BE2C (cell line): ENCODE data around the gene TBCK.
"Not testable (repeated sequence)": the region's sequence is repeated elsewhere in the genome, so short reads cannot be mapped to it uniquely, and the experiment has no call there.

Experiments
- DNase-seq: peaks from one replicate; pipeline ENCODE4 v3.0.0-alpha.2; 2020
- H3K27me3 ChIP-seq: fragments of 250-450 bp; sonication (Bioruptor Pico); 2 replicates; pipeline ENCODE4 v1.5.1; 2020; ENCODE audit warnings: mild to moderate bottlenecking
- H3K36me3 ChIP-seq: fragments of 250-450 bp; sonication (Bioruptor Pico); 2 replicates; pipeline ENCODE4 v1.5.1; 2020; ENCODE audit warnings: mild to moderate bottlenecking
- H3K4me1 ChIP-seq: fragments of 250-450 bp; sonication (Bioruptor Pico); 2 replicates; pipeline ENCODE4 v1.5.1; 2020
- H3K4me3 ChIP-seq: 2 replicates; pipeline ENCODE4 v1.5.1; 2011; ENCODE audit warnings: low read depth, low read length
- H3K9me3 ChIP-seq: fragments of 250-450 bp; sonication (Bioruptor Pico); 2 replicates; pipeline ENCODE4 v1.5.1; 2020
- TF ChIP-seq, protein P1 (sequence below): IDR thresholded peaks from 2 replicates; pipeline ENCODE4 v1.5.1; 2012; ENCODE audit warnings: mild to moderate bottlenecking, low read depth, low read length

Gene TBCK

DNA sequence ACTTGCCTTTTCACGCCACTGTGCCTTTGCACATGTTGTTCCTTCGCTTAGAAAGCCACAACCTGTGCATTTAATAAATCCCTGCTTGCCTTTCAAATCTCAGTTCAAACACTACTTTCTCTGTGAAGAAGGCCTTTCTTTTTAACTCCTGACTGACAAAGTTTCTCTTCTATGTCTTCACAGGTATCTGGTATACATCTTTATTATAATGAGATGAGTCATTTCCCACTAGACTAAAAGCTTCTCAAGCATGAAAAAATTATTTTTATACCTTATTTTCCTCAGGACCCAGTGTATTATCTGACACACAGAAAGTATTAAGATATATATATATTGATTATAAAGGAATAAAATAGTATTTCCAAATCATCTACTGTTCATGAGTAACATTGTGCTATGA is 189.9 kb downstream of the TBCK start:
- Histone ChIP-seq H3K27me3 (no peaks in the 10 kb centered on the region), H3K9me3 (no peaks in the 10 kb centered on the region), H3K4me3 (no peak overlapping the region), H3K4me1 (no peaks in the 10 kb centered on the region), H3K36me3 (no peaks in the 10 kb centered on the region)
- no peak for DNase-seq
- TF ChIP-seq, protein P1, sequence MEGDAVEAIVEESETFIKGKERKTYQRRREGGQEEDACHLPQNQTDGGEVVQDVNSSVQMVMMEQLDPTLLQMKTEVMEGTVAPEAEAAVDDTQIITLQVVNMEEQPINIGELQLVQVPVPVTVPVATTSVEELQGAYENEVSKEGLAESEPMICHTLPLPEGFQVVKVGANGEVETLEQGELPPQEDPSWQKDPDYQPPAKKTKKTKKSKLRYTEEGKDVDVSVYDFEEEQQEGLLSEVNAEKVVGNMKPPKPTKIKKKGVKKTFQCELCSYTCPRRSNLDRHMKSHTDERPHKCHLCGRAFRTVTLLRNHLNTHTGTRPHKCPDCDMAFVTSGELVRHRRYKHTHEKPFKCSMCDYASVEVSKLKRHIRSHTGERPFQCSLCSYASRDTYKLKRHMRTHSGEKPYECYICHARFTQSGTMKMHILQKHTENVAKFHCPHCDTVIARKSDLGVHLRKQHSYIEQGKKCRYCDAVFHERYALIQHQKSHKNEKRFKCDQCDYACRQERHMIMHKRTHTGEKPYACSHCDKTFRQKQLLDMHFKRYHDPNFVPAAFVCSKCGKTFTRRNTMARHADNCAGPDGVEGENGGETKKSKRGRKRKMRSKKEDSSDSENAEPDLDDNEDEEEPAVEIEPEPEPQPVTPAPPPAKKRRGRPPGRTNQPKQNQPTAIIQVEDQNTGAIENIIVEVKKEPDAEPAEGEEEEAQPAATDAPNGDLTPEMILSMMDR = no peak

DNA sequence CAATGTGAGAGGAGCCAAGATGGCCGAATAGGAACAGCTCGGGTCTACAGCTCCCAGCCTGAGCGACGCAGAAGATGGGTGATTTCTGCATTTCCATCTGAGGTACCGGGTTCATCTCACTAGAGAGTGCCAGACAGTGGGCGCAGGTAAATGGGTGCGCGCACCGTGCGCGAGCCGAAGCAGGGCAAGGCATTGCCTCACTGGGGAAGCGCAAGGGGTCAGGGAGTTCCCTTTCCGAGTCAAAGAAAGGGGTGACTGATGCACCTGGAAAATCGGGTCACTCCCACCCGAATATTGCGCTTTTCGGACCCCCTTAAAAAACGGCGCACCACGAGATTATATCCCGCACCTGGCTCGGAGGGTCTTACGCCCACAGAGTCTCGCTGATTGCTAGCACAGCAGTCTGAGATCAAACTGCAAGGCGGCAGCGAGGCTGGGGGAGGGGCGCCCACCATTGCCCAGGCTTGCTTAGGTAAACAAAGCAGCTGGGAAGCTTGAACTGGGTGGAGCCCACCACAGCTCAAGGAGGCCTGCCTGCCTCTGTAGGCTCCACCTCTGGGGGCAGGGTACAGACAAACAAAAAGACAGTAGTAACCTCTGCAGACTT is 196.0 kb downstream of the TBCK start:
- not testable (repeated sequence) for H3K4me1 ChIP-seq, H3K27me3 ChIP-seq

DNA sequence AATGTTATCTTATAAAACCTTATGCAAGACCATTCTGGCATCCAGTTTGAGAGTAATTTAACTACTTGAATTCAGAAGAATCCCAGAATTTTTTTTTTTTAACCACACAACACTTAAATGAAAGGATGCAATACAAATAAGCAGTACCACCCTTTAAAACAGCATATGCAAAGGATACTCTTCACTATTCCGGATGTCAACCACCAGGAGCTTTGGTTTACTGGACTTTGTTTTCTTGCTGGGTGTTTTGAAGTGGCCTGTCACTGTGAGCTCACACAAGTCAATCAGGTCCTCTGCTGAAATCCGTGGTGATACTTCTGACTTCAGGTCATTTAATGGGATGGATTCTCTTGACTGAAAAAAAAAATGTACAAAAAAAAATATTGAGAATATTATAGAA is 200.0 kb downstream of the TBCK start:
- H3K9me3 ChIP-seq = no peaks in the 10 kb centered on the region
- no peaks in the 10 kb centered on the region for H3K27me3 ChIP-seq
- no peaks in the 10 kb centered on the region; the same call in 1 of the 2 replicates for H3K36me3 ChIP-seq
- TF ChIP-seq, protein P1 = no peak
- no peak for DNase-seq
- H3K4me3 ChIP-seq = no peak overlapping the region
- no peaks in the 10 kb centered on the region for H3K4me1 ChIP-seq

More for the DNA sequence above, 196.0 kb downstream of the TBCK start:
- not testable (repeated sequence) for DNase-seq, H3K36me3 ChIP-seq, H3K4me3 ChIP-seq, H3K9me3 ChIP-seq

DNA sequence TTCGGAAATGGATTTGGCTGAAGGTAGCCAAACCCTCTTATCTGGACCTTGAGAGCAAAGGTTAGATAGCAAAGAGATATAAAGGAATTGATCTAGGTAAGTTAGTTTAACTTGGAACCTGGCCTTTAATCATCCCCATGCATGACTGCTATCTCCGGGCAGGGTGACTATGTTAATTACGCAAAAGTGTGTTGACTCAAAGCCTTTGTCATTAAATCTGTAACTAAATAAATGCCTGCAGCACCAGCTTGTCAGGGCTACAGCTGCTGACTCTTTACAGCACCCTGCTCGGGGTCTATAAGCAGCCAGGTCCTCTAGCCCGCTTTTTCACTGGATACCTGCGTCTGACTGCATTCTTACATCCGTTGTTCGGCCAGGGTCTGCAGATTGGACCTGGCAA is 201.7 kb downstream of the TBCK start:
- no peak overlapping the region for H3K4me3 ChIP-seq
- H3K36me3 ChIP-seq = no peaks in the 10 kb centered on the region; the same call in 1 of the 2 replicates
- TF ChIP-seq, protein P1 = no peak
- H3K9me3 ChIP-seq = no peaks in the 10 kb centered on the region
- no peaks in the 10 kb centered on the region for H3K4me1 ChIP-seq
- no peaks in the 10 kb centered on the region for H3K27me3 ChIP-seq
- DNase-seq = no peak

DNA sequence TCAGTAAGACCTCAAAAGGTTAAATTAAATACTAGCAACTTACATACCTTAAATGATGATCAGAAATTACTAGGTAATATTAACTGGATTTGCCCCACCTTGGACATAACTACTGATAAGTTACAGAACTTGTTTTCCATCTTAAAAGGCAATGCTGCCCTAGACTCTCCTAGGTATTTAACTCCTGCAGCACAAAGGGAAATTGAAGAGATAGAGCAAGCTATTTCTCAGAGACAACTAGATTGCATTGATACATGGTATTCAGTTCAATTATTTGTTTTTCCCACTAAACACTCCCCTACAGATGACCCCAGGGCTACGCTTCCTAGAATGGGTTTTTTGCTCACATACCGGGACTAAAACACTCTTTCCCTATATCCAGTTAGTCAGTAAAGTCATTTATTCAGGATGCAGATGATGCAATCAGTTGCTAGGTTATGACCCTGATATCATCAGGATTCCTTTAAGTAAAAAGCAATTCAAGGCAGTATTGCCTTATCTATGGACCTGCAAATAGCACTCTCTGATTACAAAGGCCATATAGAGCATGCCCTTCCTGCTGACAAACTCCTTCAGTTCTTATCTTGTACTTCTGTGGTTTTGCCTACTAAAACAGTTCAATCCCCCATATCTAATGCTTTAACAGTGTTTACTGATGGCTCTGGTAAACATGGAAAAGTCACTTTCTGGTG is 204.1 kb downstream of the TBCK start:
- H3K36me3 ChIP-seq, H3K27me3 ChIP-seq, H3K4me1 ChIP-seq, H3K9me3 ChIP-seq, H3K4me3 ChIP-seq, DNase-seq: not testable (repeated sequence)

DNA sequence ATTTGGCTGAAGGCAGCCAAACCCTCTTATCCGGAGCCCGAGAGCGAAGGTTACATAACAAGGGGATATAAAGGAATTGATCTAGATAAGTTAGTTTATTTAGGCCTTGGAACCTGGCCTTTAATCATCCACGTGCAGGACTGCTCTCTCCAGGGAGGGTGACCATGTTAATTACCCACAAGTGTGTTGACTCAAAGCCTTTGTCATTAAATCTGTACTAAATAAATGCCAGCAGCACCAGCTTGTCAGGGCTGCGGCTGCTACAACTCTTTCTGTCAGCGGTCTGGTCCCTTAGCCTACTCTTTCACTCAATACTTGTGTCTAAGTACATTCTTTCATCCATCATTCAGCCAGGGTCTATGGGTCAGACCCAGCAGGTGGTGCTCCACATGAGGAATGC is 206.1 kb downstream of the TBCK start:
- Histone ChIP-seq H3K4me3 (no peak overlapping the region), H3K9me3 (no peaks in the 10 kb centered on the region)

DNA sequence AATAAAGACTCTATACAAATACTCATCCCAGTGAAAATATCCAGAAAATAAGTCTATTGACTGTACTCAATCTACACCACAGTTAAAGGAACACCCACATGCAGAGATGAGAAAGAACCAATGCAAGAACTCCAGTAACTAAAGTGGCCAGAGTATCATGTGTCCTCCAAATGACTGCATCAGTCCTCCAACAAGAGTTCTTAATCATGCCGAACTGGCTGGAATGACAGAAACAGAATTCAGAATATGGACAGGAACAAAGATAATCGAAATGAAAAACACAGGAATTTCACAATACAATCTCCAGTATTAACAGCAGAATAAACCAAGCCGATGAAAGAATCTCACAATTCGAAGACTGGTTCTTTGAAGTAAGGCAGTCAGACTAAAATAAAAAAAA is 210.3 kb downstream of the TBCK start:
- H3K27me3 ChIP-seq = no peaks in the 10 kb centered on the region

More for the DNA sequence above, 206.1 kb downstream of the TBCK start:
- Histone ChIP-seq H3K27me3 (no peaks in the 10 kb centered on the region), H3K36me3 (no peaks in the 10 kb centered on the region; the same call in 1 of the 2 replicates), H3K4me1 (no peaks in the 10 kb centered on the region)
- TF ChIP-seq, protein P1 = no peak
- DNase-seq = no peak

More for the DNA sequence above, 210.3 kb downstream of the TBCK start:
- H3K4me3 ChIP-seq = no peak overlapping the region
- no peaks in the 10 kb centered on the region for H3K4me1 ChIP-seq
- TF ChIP-seq, protein P1 = no peak
- H3K36me3 ChIP-seq = no peaks in the 10 kb centered on the region
- no peak for DNase-seq
- no peaks in the 10 kb centered on the region for H3K9me3 ChIP-seq
